H9 (cell line): ENCODE data around the gene THBS4. TPM values are rescaled to one million over a fixed set of nuclear protein-coding genes. Genes with fewer than 3 reads are reported as not detected.

Source experiments
- DNase-seq: peaks from one replicate; pipeline ENCODE4 v3.0.0-alpha.2; 2017
- H2AFZ ChIP-seq: one replicate; pipeline ENCODE4 v1.6.1; 2013; ENCODE audit warnings: mild to moderate bottlenecking, low read length, control low read depth, moderate library complexity
- H2AK5ac ChIP-seq: 2 replicates; pipeline ENCODE4 v1.6.1; 2013; ENCODE audit warnings: low read length, control low read depth, mixed read lengths; ENCODE audit not compliant: insufficient read length
- H2BK120ac ChIP-seq: one replicate; pipeline ENCODE4 v1.6.1; 2013; ENCODE audit warnings: low read depth, mild to moderate bottlenecking, low read length, control low read depth, inconsistent platforms; ENCODE audit not compliant: poor library complexity, severe bottlenecking
- H2BK12ac ChIP-seq: 2 replicates; pipeline ENCODE4 v1.6.1; 2013; ENCODE audit warnings: low read length, control low read depth, mixed read lengths, low read depth; ENCODE audit not compliant: insufficient read length
- H2BK15ac ChIP-seq: 2 replicates; pipeline ENCODE4 v1.6.1; 2013; ENCODE audit warnings: low read depth, low read length, control low read depth
- H2BK20ac ChIP-seq: one replicate; pipeline ENCODE4 v1.6.1; 2013; ENCODE audit warnings: low read depth, mild to moderate bottlenecking, low read length, control low read depth, inconsistent platforms; ENCODE audit not compliant: poor library complexity, severe bottlenecking
- H2BK5ac ChIP-seq: 2 replicates; pipeline ENCODE4 v1.6.1; 2013; ENCODE audit warnings: low read length, control low read depth, mixed read lengths; ENCODE audit not compliant: insufficient read length
- H3K14ac ChIP-seq: 2 replicates; pipeline ENCODE4 v1.6.1; 2013; ENCODE audit warnings: low read length, control low read depth; ENCODE audit not compliant: insufficient read depth
- H3K18ac ChIP-seq: 2 replicates; pipeline ENCODE4 v1.6.1; 2013; ENCODE audit warnings: low read depth, mild to moderate bottlenecking, mixed read lengths, low read length, control low read depth; ENCODE audit not compliant: insufficient read length
- H3K23ac ChIP-seq: 2 replicates; pipeline ENCODE4 v1.6.1; 2013; ENCODE audit warnings: low read length, control low read depth, mixed read lengths, low read depth; ENCODE audit not compliant: insufficient read length
- H3K23me2 ChIP-seq: 2 replicates; pipeline ENCODE4 v1.6.1; 2013; ENCODE audit warnings: low read depth, mild to moderate bottlenecking, mixed read lengths, low read length, control low read depth; ENCODE audit not compliant: insufficient read length, poor library complexity, severe bottlenecking
- H3K27ac ChIP-seq: 2 replicates; pipeline ENCODE4 v1.5.1; 2013; ENCODE audit warnings: low read length, control low read depth, mixed read lengths, low read depth; ENCODE audit not compliant: insufficient read length
- H3K27me3 ChIP-seq: 2 replicates; pipeline ENCODE4 v1.6.1; 2013; ENCODE audit warnings: low read length, control low read depth, inconsistent platforms; ENCODE audit not compliant: insufficient read depth
- H3K4ac ChIP-seq: 2 replicates; pipeline ENCODE4 v1.6.1; 2013; ENCODE audit warnings: low read depth, mild to moderate bottlenecking, control low read depth, inconsistent platforms, low read length, moderate library complexity
- H3K4me1 ChIP-seq: 2 replicates; pipeline ENCODE4 v1.6.1; 2013; ENCODE audit warnings: low read length, control low read depth, inconsistent platforms; ENCODE audit not compliant: insufficient read depth
- H3K4me2 ChIP-seq: 2 replicates; pipeline ENCODE4 v1.6.1; 2013; ENCODE audit warnings: low read length, control low read depth, mixed read lengths; ENCODE audit not compliant: insufficient read length, insufficient read depth
- H3K56ac ChIP-seq: 2 replicates; pipeline ENCODE4 v1.6.1; 2013; ENCODE audit warnings: low read depth, mild to moderate bottlenecking, mixed read lengths, low read length, control low read depth; ENCODE audit not compliant: insufficient read length
- H3K79me1 ChIP-seq: 2 replicates; pipeline ENCODE4 v1.6.1; 2013; ENCODE audit warnings: low read depth, mild to moderate bottlenecking, moderate library complexity, low read length, control low read depth, inconsistent platforms; ENCODE audit not compliant: insufficient read depth, poor library complexity, severe bottlenecking
- H3K79me2 ChIP-seq: 2 replicates; pipeline ENCODE4 v1.6.1; 2013; ENCODE audit warnings: low read length, control low read depth, inconsistent platforms; ENCODE audit not compliant: insufficient read depth
- H3K9ac ChIP-seq: 2 replicates; pipeline ENCODE4 v1.6.1; 2013; ENCODE audit warnings: low read length, control low read depth, mixed read lengths; ENCODE audit not compliant: insufficient read length; ENCODE audit errors: extremely low read depth
- H3K9me3 ChIP-seq: one replicate; pipeline ENCODE4 v1.6.1; 2013; ENCODE audit warnings: low read depth, low read length, inconsistent platforms; ENCODE audit not compliant: control insufficient read depth
- H3T11ph ChIP-seq: one replicate; pipeline ENCODE4 v1.6.1; 2013; ENCODE audit warnings: mild to moderate bottlenecking, low read length, control low read depth, inconsistent platforms
- H4K20me1 ChIP-seq: one replicate; pipeline ENCODE4 v1.6.1; 2013; ENCODE audit not compliant: control insufficient read depth, insufficient read length, insufficient read depth
- H4K5ac ChIP-seq: 2 replicates; pipeline ENCODE4 v1.6.1; 2013; ENCODE audit warnings: low read depth, mild to moderate bottlenecking, mixed read lengths, low read length, control low read depth; ENCODE audit not compliant: insufficient read length
- H4K8ac ChIP-seq: replicated peaks from 2 replicates; pipeline ENCODE4 v1.6.1; 2013; ENCODE audit warnings: low read length, control low read depth, mixed read lengths, low read depth; ENCODE audit not compliant: insufficient read length
- H4K91ac ChIP-seq: 2 replicates; pipeline ENCODE4 v1.6.1; 2013; ENCODE audit warnings: low read depth, mild to moderate bottlenecking, moderate library complexity, mixed read lengths, low read length, control low read depth; ENCODE audit not compliant: insufficient read length
- H3K27ac Mint-ChIP-seq, 3 experiments: 2 replicates in 2 of 3; 3 replicates in 1 of 3; pipeline ENCODE4 v1.8.0; 2020 to 2021; ENCODE audit warnings: mixed read lengths in 3 of 3, mild to moderate bottlenecking in 1 of 3, moderate library complexity in 1 of 3
- H3K27me3 Mint-ChIP-seq: 2 replicates; pipeline ENCODE4 v1.8.0; 2021; ENCODE audit warnings: low read depth, mild to moderate bottlenecking, moderate library complexity, mixed read lengths
- H3K36me3 Mint-ChIP-seq, 3 experiments: 2 replicates in 2 of 3; 3 replicates in 1 of 3; pipeline ENCODE4 v1.8.0; 2020 to 2021; ENCODE audit warnings: low read depth in 3 of 3, mixed read lengths in 3 of 3; ENCODE audit not compliant: insufficient read depth in 1 of 3
- H3K4me1 Mint-ChIP-seq, 2 experiments: 2 replicates each; pipeline ENCODE4 v1.8.0; 2020; ENCODE audit warnings: mixed read lengths in 2 of 2
- H3K4me3 Mint-ChIP-seq, 2 experiments: 2 replicates in 1 of 2; 3 replicates in 1 of 2; pipeline ENCODE4 v1.8.0; 2020 to 2021; ENCODE audit warnings: mild to moderate bottlenecking in 2 of 2, mixed read lengths in 2 of 2, moderate library complexity in 1 of 2
- H3K9me3 Mint-ChIP-seq, 2 experiments: 2 replicates in 1 of 2; 3 replicates in 1 of 2; pipeline ENCODE4 v1.8.0; 2020; ENCODE audit warnings: mild to moderate bottlenecking in 2 of 2, mixed read lengths in 2 of 2, moderate library complexity in 1 of 2
- WGBS: extraction: QIAGEN DNeasy Blood & Tissue Kit; methylation state at CpG from one replicate; pipeline ENCODE4 v1.1.7; 2013; ENCODE audit warnings: missing lambda C conversion rate, low lambda C conversion rate, mixed read lengths; ENCODE audit not compliant: insufficient read length; ENCODE audit errors: extremely low coverage; 5-methylcytosine and 5-hydroxymethylcytosine counted together
- total RNA-seq: library from RNA; stranded (reverse); gene quantifications from 2 replicates; pipeline ENCODE4 v1.2.1, GENCODE V29; 2021
- TF ChIP-seq, protein P1 (sequence below): fragments of 200-600 bp; sonication (generic); conservative IDR thresholded peaks from 3 replicates; pipeline ENCODE4 v1.8.0; 2021; ENCODE audit warnings: antibody characterized with exemption, mild to moderate bottlenecking

THBS4 gene
- total RNA-seq, 1 experiment from 2014 or later, result 19.0 TPM

DNA sequence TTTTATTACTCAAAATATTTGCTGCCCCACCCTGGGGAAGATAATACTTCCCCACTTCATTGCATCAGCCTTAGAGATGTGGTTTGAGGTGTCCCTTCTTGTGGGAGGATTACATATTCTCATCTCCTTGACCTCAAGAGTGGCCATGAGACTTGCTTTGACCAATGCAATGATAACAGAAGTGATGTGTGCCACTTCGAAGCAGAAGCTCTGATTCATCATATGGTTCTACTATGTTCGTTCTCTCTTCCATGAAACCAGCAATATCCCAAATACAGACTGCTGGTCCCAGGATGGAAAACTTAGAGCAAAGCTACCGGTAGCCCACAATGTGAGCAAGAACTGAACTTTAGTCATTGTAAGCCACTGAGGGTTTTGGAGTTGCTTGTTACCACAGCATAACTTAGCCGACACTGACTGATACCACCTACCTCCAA lies 92.0 kb downstream of the THBS4 start:
- Histone ChIP-seq H2BK5ac (no peak overlapping the region), H3K56ac (no peak overlapping the region), H3K9me3 (no peaks in the 10 kb centered on the region), H3K14ac (no peak overlapping the region), H2AK5ac (no peak overlapping the region), H4K5ac (no peak overlapping the region), H3K4me2 (no peak overlapping the region), H3K27ac (no peak overlapping the region), H4K20me1 (no peaks in the 10 kb centered on the region), H2AFZ (no peak overlapping the region), H2BK15ac (no peak overlapping the region), H2BK12ac (no peak overlapping the region), H2BK120ac (no peak overlapping the region), H3K79me2 (no peaks in the 10 kb centered on the region), H3K27me3 (no peaks in the 10 kb centered on the region), H4K91ac (no peak overlapping the region), H3K23me2 (no peaks in the 10 kb centered on the region), H3K23ac (no peak overlapping the region), H3T11ph (no peak overlapping the region), H2BK20ac (no peak overlapping the region), H3K4ac (no peak overlapping the region), H3K79me1 (no peaks in the 10 kb centered on the region), H4K8ac (no peak overlapping the region), H3K18ac (no peak overlapping the region), H3K4me1 (no peaks in the 10 kb centered on the region), H3K9ac (no peak overlapping the region)
- DNase-seq, result no peak
- no peak overlapping the region for H3K4me3 Mint-ChIP-seq
- no peak overlapping the region for H3K27ac Mint-ChIP-seq
- no CpG with 5 or more reads among the region's 4 CpGs for WGBS
- H3K9me3 Mint-ChIP-seq, result peaks cover 4 to 5% of the 10 kb centered on the region in 2 experiments; a peak in 3 of 5 replicates
- peaks cover 4 to 11% (median 8%) of the 10 kb centered on the region in 3 experiments; a peak in 6 of 7 replicates for H3K36me3 Mint-ChIP-seq
- H3K27me3 Mint-ChIP-seq, result no peaks in the 10 kb centered on the region; the same call in 1 of the 2 replicates
- H3K4me1 Mint-ChIP-seq, result peaks cover 8 to 18% of the 10 kb centered on the region in 2 experiments
- TF ChIP-seq, protein P1, sequence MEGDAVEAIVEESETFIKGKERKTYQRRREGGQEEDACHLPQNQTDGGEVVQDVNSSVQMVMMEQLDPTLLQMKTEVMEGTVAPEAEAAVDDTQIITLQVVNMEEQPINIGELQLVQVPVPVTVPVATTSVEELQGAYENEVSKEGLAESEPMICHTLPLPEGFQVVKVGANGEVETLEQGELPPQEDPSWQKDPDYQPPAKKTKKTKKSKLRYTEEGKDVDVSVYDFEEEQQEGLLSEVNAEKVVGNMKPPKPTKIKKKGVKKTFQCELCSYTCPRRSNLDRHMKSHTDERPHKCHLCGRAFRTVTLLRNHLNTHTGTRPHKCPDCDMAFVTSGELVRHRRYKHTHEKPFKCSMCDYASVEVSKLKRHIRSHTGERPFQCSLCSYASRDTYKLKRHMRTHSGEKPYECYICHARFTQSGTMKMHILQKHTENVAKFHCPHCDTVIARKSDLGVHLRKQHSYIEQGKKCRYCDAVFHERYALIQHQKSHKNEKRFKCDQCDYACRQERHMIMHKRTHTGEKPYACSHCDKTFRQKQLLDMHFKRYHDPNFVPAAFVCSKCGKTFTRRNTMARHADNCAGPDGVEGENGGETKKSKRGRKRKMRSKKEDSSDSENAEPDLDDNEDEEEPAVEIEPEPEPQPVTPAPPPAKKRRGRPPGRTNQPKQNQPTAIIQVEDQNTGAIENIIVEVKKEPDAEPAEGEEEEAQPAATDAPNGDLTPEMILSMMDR, result no peak
